CD4-positive, CD25-positive, alpha-beta regulatory T cell (primary cell): ENCODE measurements around the gene TIMM10. TPM values are rescaled to one million over a fixed set of nuclear protein-coding genes. Genes with fewer than 3 reads are reported as not detected.
A peak's percentile ranks its signal among the peaks of the same experiment; 100 is the strongest.

Experiments
- ATAC-seq, 2 donors: fragments of 150-1000 bp; cut with Tn5 transposase; one replicate each; pipeline ENCODE4 v1.10.0; 2021; ENCODE audit warnings: low read depth in 2 of 2, moderate number of reproducible peaks in 2 of 2, moderate library complexity in 1 of 2
- DNase-seq, 3 donors: peaks; one replicate each; pipeline versions ENCODE4 v3.0.0 to v3.0.0-alpha.2; 2012 to 2022; ENCODE audit warnings: mixed read lengths in 1 of 3
- H3K27ac ChIP-seq: one replicate; pipeline ENCODE4 v1.7.0; 2013; ENCODE audit warnings: mild to moderate bottlenecking, low read length; ENCODE audit not compliant: insufficient read depth, poor library complexity, severe bottlenecking
- H3K27me3 ChIP-seq: one replicate; pipeline ENCODE4 v1.7.0; 2013; ENCODE audit warnings: low read length; ENCODE audit not compliant: control insufficient read depth, insufficient read depth
- H3K36me3 ChIP-seq: one replicate; pipeline ENCODE4 v1.7.0; 2013; ENCODE audit warnings: mild to moderate bottlenecking, low read length, moderate library complexity; ENCODE audit not compliant: control insufficient read depth, insufficient read depth
- H3K4me1 ChIP-seq: 2 replicates; pipeline ENCODE4 v1.7.0; 2013; ENCODE audit warnings: mild to moderate bottlenecking, low read length; ENCODE audit not compliant: insufficient read depth, control insufficient read depth, poor library complexity, severe bottlenecking
- H3K4me3 ChIP-seq: one replicate; pipeline ENCODE4 v1.7.0; 2013; ENCODE audit warnings: low read depth, mild to moderate bottlenecking, low read length, moderate library complexity
- H3K9me3 ChIP-seq, 2 experiments: 1 replicate in 1 of 2; 2 replicates in 1 of 2; pipeline ENCODE4 v1.7.0; 2013; ENCODE audit warnings: low read length in 2 of 2, mild to moderate bottlenecking in 1 of 2, moderate library complexity in 1 of 2; ENCODE audit not compliant: control insufficient read depth in 2 of 2
- H3K27ac Mint-ChIP-seq, 3 donors: one replicate each; pipeline ENCODE4 v1.8.0; 2020 to 2022; ENCODE audit warnings: mild to moderate bottlenecking in 3 of 3, mixed read lengths in 3 of 3, moderate library complexity in 2 of 3
- H3K27me3 Mint-ChIP-seq: one replicate; pipeline ENCODE4 v1.8.0; 2022; ENCODE audit warnings: mild to moderate bottlenecking, mixed read lengths
- H3K36me3 Mint-ChIP-seq: one replicate; pipeline ENCODE4 v1.8.0; 2020; ENCODE audit warnings: mixed read lengths
- H3K4me1 Mint-ChIP-seq, 4 donors: one replicate each; pipeline ENCODE4 v1.8.0; 2020 to 2022; ENCODE audit warnings: mixed read lengths in 4 of 4, mild to moderate bottlenecking in 1 of 4
- H3K4me3 Mint-ChIP-seq, 4 donors: one replicate each; pipeline ENCODE4 v1.8.0; 2020 to 2022; ENCODE audit warnings: mild to moderate bottlenecking in 4 of 4, mixed read lengths in 4 of 4, moderate library complexity in 3 of 4
- H3K9me3 Mint-ChIP-seq, 7 donors: one replicate each; pipeline ENCODE4 v1.8.0; 2020 to 2022; ENCODE audit warnings: mixed read lengths in 7 of 7, mild to moderate bottlenecking in 3 of 7, moderate library complexity in 2 of 7
- polyA plus RNA-seq, 4 donors: library from polyadenylated mRNA; unstranded; fragments of 300-500 nt; fragmentation: Illumina TruSeq; gene quantifications; one replicate each; pipeline ENCODE4 v1.2.3, GENCODE V29; 2021
- total RNA-seq: library from RNA; stranded (reverse); gene quantifications from one replicate; pipeline ENCODE4 v1.2.3, GENCODE V29; 2022

Gene TIMM10
- total and polyA plus RNA-seq, 5 donors from 2014 or later = 21.2 to 84.7 (median 57.0) TPM

DNA sequence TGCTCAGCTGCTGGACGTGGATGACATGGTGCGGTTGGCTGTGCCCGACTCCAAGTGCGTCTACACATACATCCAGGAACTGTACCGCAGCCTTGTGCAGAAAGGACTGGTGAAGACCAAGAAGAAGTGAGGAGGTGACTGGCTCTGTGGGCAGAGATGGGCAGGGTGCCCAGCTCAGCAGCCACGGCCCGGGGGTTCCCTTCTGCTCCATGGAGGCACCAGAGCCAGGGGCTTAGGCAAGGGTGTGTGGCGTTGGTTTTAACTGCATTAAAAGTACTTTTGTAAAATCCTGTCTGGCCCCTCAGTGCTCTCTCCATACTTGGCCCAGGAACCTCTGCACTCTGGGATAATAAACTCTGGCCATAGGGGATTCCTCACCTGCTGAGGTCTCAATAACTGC is 19.4 kb upstream of the TIMM10 start:
- no peak overlapping the region for H3K27ac Mint-ChIP-seq
- DNase-seq = no peak

GRCh38 chr11:57547854-57548377 is 17.4 kb upstream of the TIMM10 start:
- Histone ChIP-seq H3K4me3 (no peak overlapping the region), H3K27ac (no peak overlapping the region), H3K4me1 (no peaks in the 10 kb centered on the region), H3K36me3 (peaks cover 39% of the 10 kb centered on the region), H3K27me3 (no peaks in the 10 kb centered on the region), H3K9me3 (no peaks in the 10 kb centered on the region)
- H3K27me3 Mint-ChIP-seq = no peaks in the 10 kb centered on the region
- H3K36me3 Mint-ChIP-seq = peaks cover 25% of the 10 kb centered on the region
- H3K9me3 Mint-ChIP-seq = no peaks in the 10 kb centered on the region
- peaks cover 0 to 5% (median under 1%) of the 10 kb centered on the region in 4 donors for H3K4me1 Mint-ChIP-seq
- DNase-seq (no peak), ATAC-seq (peak; percentile 19 to 47)
- H3K27ac Mint-ChIP-seq = peak overlapping the region; percentile 44 to 59 (median 57)
- H3K4me3 Mint-ChIP-seq = no peak overlapping the region

More for the DNA sequence above, 19.4 kb upstream of the TIMM10 start:
- Histone ChIP-seq H3K9me3 (no peaks in the 10 kb centered on the region), H3K27ac (no peak overlapping the region), H3K4me3 (no peak overlapping the region), H3K36me3 (peaks cover 59% of the 10 kb centered on the region), H3K4me1 (no peaks in the 10 kb centered on the region), H3K27me3 (no peaks in the 10 kb centered on the region)
- Mint-ChIP-seq H3K36me3 (peaks cover 26% of the 10 kb centered on the region), H3K9me3 (no peaks in the 10 kb centered on the region), H3K4me1 (peaks cover 0 to 5% (median 1%) of the 10 kb centered on the region in 4 donors), H3K27me3 (no peaks in the 10 kb centered on the region), H3K4me3 (no peak overlapping the region)
- ATAC-seq = no peak

DNA sequence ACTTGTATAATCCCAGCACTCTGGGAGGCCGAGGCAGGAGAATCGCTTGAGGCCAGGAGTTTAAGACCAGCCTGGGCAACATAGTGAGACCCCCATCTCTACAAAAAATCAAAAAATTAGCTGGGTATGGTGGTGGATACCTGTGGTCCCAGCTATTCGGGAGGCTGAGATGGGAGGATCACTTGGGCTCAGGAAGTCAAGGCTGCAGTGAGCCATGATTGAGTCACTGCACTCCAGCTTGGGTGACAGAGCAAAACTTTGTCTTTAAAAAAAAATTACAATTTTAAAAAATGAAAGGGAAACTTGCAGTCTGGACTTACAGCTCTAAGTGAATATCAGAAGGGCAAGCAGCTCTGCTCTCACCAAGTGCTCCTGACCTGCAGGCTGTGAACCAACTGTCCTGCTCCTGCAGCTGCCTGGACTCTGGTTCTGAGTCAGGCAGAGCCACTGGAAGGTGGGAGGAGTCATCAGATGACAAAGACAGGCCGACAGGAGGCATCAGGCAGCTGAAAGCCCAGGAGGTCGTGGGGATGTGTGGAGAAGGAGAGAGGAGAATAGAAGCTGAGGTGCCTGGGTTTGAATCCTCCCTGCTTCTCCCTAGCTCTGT is 16.4 kb upstream of the TIMM10 start:
- no peaks in the 10 kb centered on the region for H3K9me3 Mint-ChIP-seq
- Histone ChIP-seq H3K36me3 (peaks cover 30% of the 10 kb centered on the region), H3K27me3 (no peaks in the 10 kb centered on the region), H3K9me3 (no peaks in the 10 kb centered on the region), H3K4me1 (no peaks in the 10 kb centered on the region), H3K27ac (no peak overlapping the region), H3K4me3 (no peak overlapping the region)
- no peaks in the 10 kb centered on the region for H3K27me3 Mint-ChIP-seq
- H3K36me3 Mint-ChIP-seq = peaks cover 18% of the 10 kb centered on the region
- DNase-seq (no peak), ATAC-seq (no peak)
- H3K4me3 Mint-ChIP-seq = no peak overlapping the region
- H3K4me1 Mint-ChIP-seq = peaks cover 0 to 5% (median 3%) of the 10 kb centered on the region in 4 donors
- H3K27ac Mint-ChIP-seq = peak overlapping the region in 2 of 3 donors; percentile 56 to 59

DNA sequence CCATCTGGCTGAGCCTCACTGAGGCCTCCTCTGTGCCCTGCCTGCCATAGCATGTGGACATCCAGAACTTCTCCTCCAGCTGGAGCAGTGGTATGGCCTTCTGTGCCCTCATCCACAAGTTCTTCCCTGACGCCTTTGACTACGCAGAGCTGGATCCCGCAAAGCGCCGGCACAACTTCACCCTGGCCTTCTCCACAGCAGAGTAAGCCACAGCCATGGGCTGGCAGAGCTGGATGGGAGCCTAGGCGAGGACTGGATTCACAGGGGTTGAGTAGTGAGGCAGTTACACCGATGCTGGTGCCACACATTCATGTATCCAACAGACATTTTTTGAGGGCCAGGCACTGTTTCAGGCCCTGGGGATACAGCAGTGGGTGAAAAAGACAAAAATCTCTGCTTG is 15.9 kb upstream of the TIMM10 start:
- ATAC-seq (no peak), DNase-seq (no peak)
- peaks cover 25% of the 10 kb centered on the region for H3K36me3 ChIP-seq
- no peaks in the 10 kb centered on the region for H3K9me3 Mint-ChIP-seq
- H3K4me1 Mint-ChIP-seq = peaks cover 0 to 5% (median 3%) of the 10 kb centered on the region in 4 donors
- H3K36me3 Mint-ChIP-seq = peaks cover 19% of the 10 kb centered on the region
- no peak overlapping the region for H3K4me3 Mint-ChIP-seq
- no peaks in the 10 kb centered on the region for H3K4me1 ChIP-seq
- no peaks in the 10 kb centered on the region for H3K27me3 Mint-ChIP-seq
- H3K4me3 ChIP-seq = no peak overlapping the region
- H3K27me3 ChIP-seq = no peaks in the 10 kb centered on the region
- H3K9me3 ChIP-seq = no peaks in the 10 kb centered on the region
- H3K27ac Mint-ChIP-seq = no peak overlapping the region
- no peak overlapping the region for H3K27ac ChIP-seq

- Histone ChIP-seq H3K27me3 (no peaks in the 10 kb centered on the region), H3K4me3 (no peak overlapping the region), H3K4me1 (no peaks in the 10 kb centered on the region), H3K27ac (no peak overlapping the region), H3K36me3 (peaks cover 21% of the 10 kb centered on the region), H3K9me3 (no peaks in the 10 kb centered on the region)
- peaks cover 20% of the 10 kb centered on the region for H3K36me3 Mint-ChIP-seq
- no peak overlapping the region for H3K4me3 Mint-ChIP-seq
- H3K9me3 Mint-ChIP-seq = no peaks in the 10 kb centered on the region
- peaks cover 0 to 5% (median 3%) of the 10 kb centered on the region in 4 donors for H3K4me1 Mint-ChIP-seq
- no peak for ATAC-seq
- no peaks in the 10 kb centered on the region for H3K27me3 Mint-ChIP-seq
- no peak overlapping the region for H3K27ac Mint-ChIP-seq
- DNase-seq = no peak
Observed at GRCh38 chr11:57545883-57546282, 15.3 kb upstream of the TIMM10 start.

DNA sequence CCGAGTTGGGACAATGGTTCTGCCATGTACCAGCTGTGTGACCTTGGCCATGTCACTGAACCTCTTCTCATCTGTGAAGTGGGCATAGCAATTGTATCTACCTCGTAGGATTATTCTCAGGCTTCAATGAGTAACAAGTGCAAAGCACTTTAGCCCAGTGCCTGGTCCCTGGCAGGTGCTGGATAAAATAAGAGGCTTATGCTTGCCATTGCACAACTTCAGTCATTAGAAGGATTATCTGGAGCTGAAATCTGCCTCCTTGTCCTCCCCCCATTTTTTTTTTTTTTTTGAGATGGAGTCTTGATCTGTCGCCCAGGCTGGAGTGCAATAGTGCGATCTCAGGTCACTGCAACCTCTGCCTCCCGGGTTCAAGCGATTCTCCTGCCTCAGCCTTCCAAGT is 14.0 kb upstream of the TIMM10 start:
- no peak for ATAC-seq
- Mint-ChIP-seq H3K4me1 (peaks cover 0 to 5% (median 3%) of the 10 kb centered on the region in 4 donors), H3K9me3 (no peaks in the 10 kb centered on the region), H3K36me3 (peaks cover 13% of the 10 kb centered on the region), H3K27ac (no peak overlapping the region), H3K4me3 (no peak overlapping the region), H3K27me3 (no peaks in the 10 kb centered on the region)
- H3K27ac ChIP-seq = no peak overlapping the region
- no peaks in the 10 kb centered on the region for H3K27me3 ChIP-seq
- H3K4me1 ChIP-seq = no peaks in the 10 kb centered on the region
- DNase-seq = no peak
- H3K36me3 ChIP-seq = peaks cover 8% of the 10 kb centered on the region
- no peaks in the 10 kb centered on the region for H3K9me3 ChIP-seq
- H3K4me3 ChIP-seq = no peak overlapping the region

DNA sequence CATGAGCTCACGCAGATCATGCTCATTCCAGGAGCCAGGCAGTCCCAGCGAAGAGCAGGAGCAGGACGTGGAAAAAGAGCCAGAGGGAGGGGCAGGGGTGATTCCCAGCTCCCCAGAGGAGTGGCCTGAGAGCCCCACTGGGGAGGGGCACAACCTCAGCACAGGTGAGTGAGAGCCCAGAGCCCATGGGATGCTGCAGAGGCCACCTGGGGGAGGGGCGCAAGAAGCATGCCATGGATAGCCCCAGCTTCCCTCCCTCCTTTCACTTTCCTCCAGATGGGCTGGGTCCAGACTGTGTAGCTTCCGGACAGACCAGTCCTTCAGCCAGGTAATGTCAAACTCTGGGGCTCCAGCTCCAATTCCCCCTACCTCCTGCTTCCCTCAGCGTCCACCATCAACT is 13.0 kb upstream of the TIMM10 start:
- peaks cover 10% of the 10 kb centered on the region for H3K36me3 Mint-ChIP-seq
- peaks cover 0 to 5% (median 3%) of the 10 kb centered on the region in 4 donors for H3K4me1 Mint-ChIP-seq
- Histone ChIP-seq H3K27me3 (no peaks in the 10 kb centered on the region), H3K9me3 (no peaks in the 10 kb centered on the region), H3K4me1 (no peaks in the 10 kb centered on the region), H3K36me3 (peaks cover 7% of the 10 kb centered on the region), H3K4me3 (no peak overlapping the region), H3K27ac (no peak overlapping the region)
- H3K9me3 Mint-ChIP-seq = no peaks in the 10 kb centered on the region
- no peak for ATAC-seq
- DNase-seq = no peak
- H3K4me3 Mint-ChIP-seq = no peak overlapping the region
- H3K27ac Mint-ChIP-seq = no peak overlapping the region
- H3K27me3 Mint-ChIP-seq = no peaks in the 10 kb centered on the region

DNA sequence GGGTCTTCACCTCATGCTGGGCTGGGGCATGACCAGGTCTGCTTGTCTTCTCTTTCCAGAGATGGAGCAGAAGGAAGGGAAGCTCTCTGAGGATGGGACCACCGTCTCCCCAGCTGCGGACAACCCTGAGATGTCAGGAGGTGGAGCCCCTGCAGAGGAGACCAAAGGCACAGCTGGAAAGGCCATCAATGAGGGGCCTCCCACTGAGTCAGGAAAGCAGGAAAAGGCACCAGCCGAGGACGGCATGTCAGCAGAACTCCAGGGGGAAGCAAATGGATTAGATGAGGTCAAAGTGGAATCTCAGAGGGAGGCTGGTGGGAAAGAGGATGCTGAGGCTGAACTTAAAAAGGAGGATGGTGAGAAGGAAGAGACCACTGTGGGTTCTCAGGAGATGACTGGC is 12.0 kb upstream of the TIMM10 start:
- peaks cover 0 to 5% (median 3%) of the 10 kb centered on the region in 4 donors for H3K4me1 Mint-ChIP-seq
- no peak overlapping the region for H3K27ac ChIP-seq
- no peaks in the 10 kb centered on the region for H3K9me3 ChIP-seq
- H3K4me3 ChIP-seq = no peak overlapping the region
- no peaks in the 10 kb centered on the region for H3K9me3 Mint-ChIP-seq
- H3K27me3 ChIP-seq = no peaks in the 10 kb centered on the region
- peaks cover under 1% of the 10 kb centered on the region for H3K36me3 ChIP-seq
- ATAC-seq (no peak), DNase-seq (no peak)
- H3K27me3 Mint-ChIP-seq = no peaks in the 10 kb centered on the region
- no peak overlapping the region for H3K4me3 Mint-ChIP-seq
- no peak overlapping the region for H3K27ac Mint-ChIP-seq
- H3K4me1 ChIP-seq = no peaks in the 10 kb centered on the region
- peaks cover 13% of the 10 kb centered on the region for H3K36me3 Mint-ChIP-seq
